H1 (cell line): Measurements from ENCODE around the gene CDH11. TPM values are rescaled to one million over a fixed set of nuclear protein-coding genes. Genes with fewer than 3 reads are reported as not detected.

Source experiments
- CTCF ChIA-PET: fragments of 300-600 bp; sonication (Branson Sonifier 250); formaldehyde crosslinking; loops from one replicate; lab custom pipeline; 2021; ENCODE audit not compliant: partially characterized antibody; lab: Charles Lee
- POLR2A ChIA-PET: fragments of 300-600 bp; sonication (Branson Sonifier 250); formaldehyde crosslinking; loops from one replicate; lab custom pipeline; 2021; ENCODE audit warnings: inconsistent platforms; ENCODE audit not compliant: partially characterized antibody; lab: Charles Lee
- DNase-seq, 2 experiments: peaks; one replicate each; pipeline versions ENCODE4 v3.0.0 to v3.0.0-alpha.2; 2010 to 2022; ENCODE audit warnings: low spot score in 2 of 2, low read depth in 1 of 2, mixed read lengths in 1 of 2
- FAIRE-seq: peaks from 2 replicates; lab custom pipeline; 2011; peaks lifted over from hg19 to GRCh38; lab: Jason Lieb, UNC
- H2AFZ ChIP-seq: 2 replicates; pipeline ENCODE4 v1.8.1; 2012; ENCODE audit warnings: low read length, inconsistent platforms
- H2AK5ac ChIP-seq: 2 replicates; pipeline ENCODE4 v1.6.1; 2013; ENCODE audit warnings: low read depth, low read length
- H2BK120ac ChIP-seq: replicated peaks from 2 replicates; pipeline ENCODE3; 2013; ENCODE audit warnings: low read depth, low read length, inconsistent platforms
- H2BK12ac ChIP-seq: 2 replicates; pipeline ENCODE4 v1.6.1; 2013; ENCODE audit warnings: low read depth, low read length
- H2BK15ac ChIP-seq: 2 replicates; pipeline ENCODE4 v1.6.1; 2013; ENCODE audit warnings: low read length
- H2BK20ac ChIP-seq: 2 replicates; pipeline ENCODE4 v1.6.1; 2013; ENCODE audit warnings: low read length
- H2BK5ac ChIP-seq: 2 replicates; pipeline ENCODE4 v1.6.1; 2013; ENCODE audit warnings: low read depth, low read length
- H3K14ac ChIP-seq: 2 replicates; pipeline ENCODE4 v1.6.1; 2013; ENCODE audit warnings: inconsistent platforms; ENCODE audit not compliant: insufficient read length
- H3K18ac ChIP-seq: 2 replicates; pipeline ENCODE4 v1.6.1; 2013; ENCODE audit warnings: low read length; ENCODE audit errors: extremely low read depth
- H3K23ac ChIP-seq: 2 replicates; pipeline ENCODE4 v1.6.1; 2013; ENCODE audit warnings: inconsistent platforms; ENCODE audit not compliant: insufficient read length
- H3K23me2 ChIP-seq: 2 replicates; pipeline ENCODE4 v1.6.1; 2013; ENCODE audit warnings: low read depth, low read length
- H3K27ac ChIP-seq: 2 replicates; pipeline ENCODE4 v1.6.1; 2011; ENCODE audit warnings: low read depth, low read length, inconsistent platforms
- H3K27me3 ChIP-seq, 4 experiments: replicated peaks in 1 of 4; 1 replicate in 1 of 4; 2 replicates in 3 of 4; pipeline versions ENCODE4 v1.6.1 to v1.8.1; 2011 to 2013; ENCODE audit warnings: low read length in 3 of 4, mild to moderate bottlenecking in 3 of 4, inconsistent platforms in 2 of 4, mixed read lengths in 2 of 4, moderate library complexity in 1 of 4; ENCODE audit not compliant: control insufficient read depth in 3 of 4, insufficient read depth in 3 of 4; ENCODE audit errors: extremely low read depth in 1 of 4
- H3K36me3 ChIP-seq, 4 experiments: 2 replicates each; pipeline versions ENCODE4 v1.6.1 to v1.8.1; 2011 to 2013; ENCODE audit warnings: mild to moderate bottlenecking in 4 of 4, low read length in 3 of 4, moderate library complexity in 2 of 4, control low read depth in 1 of 4, inconsistent platforms in 1 of 4; ENCODE audit not compliant: insufficient read depth in 4 of 4, control insufficient read depth in 2 of 4
- H3K4ac ChIP-seq: replicated peaks from 2 replicates; pipeline ENCODE3; 2013; ENCODE audit warnings: low read length, low read depth, mixed read lengths, inconsistent platforms; ENCODE audit not compliant: insufficient read length
- H3K4me1 ChIP-seq, 4 experiments: replicated peaks in 1 of 4; 1 replicate in 1 of 4; 2 replicates in 3 of 4; pipeline versions ENCODE4 v1.6.1 to v1.8.1; 2011 to 2013; ENCODE audit warnings: low read length in 3 of 4, inconsistent platforms in 2 of 4, mixed read lengths in 1 of 4; ENCODE audit not compliant: insufficient read depth in 4 of 4, control insufficient read depth in 3 of 4
- H3K4me2 ChIP-seq, 2 experiments: 2 replicates each; pipeline versions ENCODE4 v1.6.1 to v1.8.1; 2011 to 2013; ENCODE audit warnings: low read depth in 2 of 2, low read length in 2 of 2, control low read depth in 1 of 2, inconsistent platforms in 1 of 2, mild to moderate bottlenecking in 1 of 2; ENCODE audit not compliant: insufficient read depth in 1 of 2
- H3K4me3 ChIP-seq, 4 experiments: fragments of 200-600, 300-600 bp in 1 of 4; sonication (generic), shearing (Covaris generic), sonication (Bioruptor Twin) in 1 of 4; 2 replicates each; pipeline versions ENCODE4 v1.5.1 to v1.8.1; 2011 to 2016; ENCODE audit warnings: low read length in 4 of 4, low read depth in 3 of 4, control low read depth in 2 of 4, inconsistent platforms in 2 of 4, mild to moderate bottlenecking in 2 of 4, mixed read lengths in 1 of 4, moderate library complexity in 1 of 4; ENCODE audit not compliant: insufficient read depth in 2 of 4; ENCODE audit errors: extremely low read depth in 1 of 4
- H3K56ac ChIP-seq: replicated peaks from 2 replicates; pipeline ENCODE3; 2013; ENCODE audit warnings: low read depth, mild to moderate bottlenecking, mixed read lengths, low read length, inconsistent platforms; ENCODE audit not compliant: insufficient read length
- H3K79me1 ChIP-seq: 2 replicates; pipeline ENCODE4 v1.6.1; 2013; ENCODE audit warnings: low read depth, low read length, control low read depth
- H3K79me2 ChIP-seq, 2 experiments: 2 replicates each; pipeline versions ENCODE4 v1.6.1 to v1.8.1; 2012 to 2013; ENCODE audit warnings: low read length in 2 of 2, mild to moderate bottlenecking in 2 of 2, inconsistent platforms in 1 of 2; ENCODE audit not compliant: insufficient read depth in 2 of 2, control insufficient read depth in 1 of 2
- H3K9ac ChIP-seq, 4 experiments: replicated peaks in 1 of 4; 1 replicate in 1 of 4; 2 replicates in 3 of 4; pipeline versions ENCODE4 v1.6.1 to v1.8.1; 2011 to 2013; ENCODE audit warnings: low read depth in 3 of 4, low read length in 3 of 4, control low read depth in 2 of 4, mild to moderate bottlenecking in 2 of 4, moderate library complexity in 2 of 4, inconsistent platforms in 1 of 4; ENCODE audit errors: extremely low read depth in 1 of 4
- H3K9me3 ChIP-seq, 2 experiments: 2 replicates each; pipeline versions ENCODE4 v1.6.1 to v1.8.1; 2012 to 2013; ENCODE audit warnings: mild to moderate bottlenecking in 2 of 2, moderate library complexity in 2 of 2, control low read depth in 1 of 2, inconsistent platforms in 1 of 2, low read depth in 1 of 2, low read length in 1 of 2, mixed read lengths in 1 of 2; ENCODE audit not compliant: insufficient read depth in 2 of 2
- H4K20me1 ChIP-seq, 2 experiments: replicated peaks in 1 of 2; 2 replicates each; pipeline versions ENCODE3 to v1.8.1; 2011 to 2013; ENCODE audit warnings: inconsistent platforms in 2 of 2, low read length in 2 of 2, mild to moderate bottlenecking in 1 of 2; ENCODE audit not compliant: insufficient read depth in 2 of 2, control insufficient read depth in 1 of 2
- H4K5ac ChIP-seq: 2 replicates; pipeline ENCODE4 v1.6.1; 2013; ENCODE audit warnings: low read length, low read depth, mixed read lengths, inconsistent platforms; ENCODE audit not compliant: insufficient read length
- H4K8ac ChIP-seq: 2 replicates; pipeline ENCODE4 v1.8.0; 2013; ENCODE audit warnings: mild to moderate bottlenecking, moderate library complexity, low read length, inconsistent platforms; ENCODE audit not compliant: insufficient read depth; ENCODE audit errors: extremely low read depth
- H4K91ac ChIP-seq: replicated peaks from 2 replicates; pipeline ENCODE3; 2013; ENCODE audit warnings: low read length, mixed read lengths, inconsistent platforms; ENCODE audit not compliant: insufficient read length
- CHD1 ChIP-seq: IDR thresholded peaks from 2 replicates; pipeline ENCODE4 v1.6.1; 2012; ENCODE audit warnings: low read depth, low read length, improper control_type of control experiment
- EP300 ChIP-seq, 2 experiments: IDR thresholded peaks; 1 replicate in 1 of 2; 2 replicates in 1 of 2; pipeline ENCODE4 v1.6.1; 2011 to 2012; ENCODE audit warnings: low read depth in 2 of 2, low read length in 2 of 2, mild to moderate bottlenecking in 2 of 2, borderline replicate concordance in 1 of 2, inconsistent platforms in 1 of 2, moderate library complexity in 1 of 2
- FOSL1 ChIP-seq: IDR thresholded peaks from 2 replicates; pipeline ENCODE4 v1.6.1; 2011; ENCODE audit warnings: mild to moderate bottlenecking, low read depth, low read length, moderate library complexity; ENCODE audit not compliant: insufficient read depth
- HDAC6 ChIP-seq: IDR thresholded peaks from one replicate; pipeline ENCODE4 v1.7.1; 2012; ENCODE audit warnings: low read depth, mild to moderate bottlenecking, inconsistent platforms, low read length, moderate library complexity
- KDM1A ChIP-seq: fragments of 200-600, 300-600 bp; sonication (generic); IDR thresholded peaks from 2 replicates; pipeline ENCODE4 v1.7.1; 2016; ENCODE audit warnings: mild to moderate bottlenecking, low read length, borderline replicate concordance
- KDM5A ChIP-seq: fragments of 200-600 bp; IDR thresholded peaks from 2 replicates; pipeline ENCODE4 v1.7.1; 2012; ENCODE audit warnings: mild to moderate bottlenecking, low read length, inconsistent platforms, mixed read lengths
- RBBP5 ChIP-seq: IDR thresholded peaks from 2 replicates; pipeline ENCODE4 v1.7.1; 2012; ENCODE audit warnings: low read depth, mild to moderate bottlenecking, inconsistent platforms, low read length, moderate library complexity, borderline replicate concordance
- SAP30 ChIP-seq: fragments of 300-600 bp; sonication (generic); IDR thresholded peaks from 2 replicates; pipeline ENCODE4 v1.7.1; 2012; ENCODE audit warnings: low read length, moderate library complexity, mild to moderate bottlenecking, inconsistent platforms; ENCODE audit not compliant: insufficient read depth, insufficient replicate concordance
- SIX5 ChIP-seq: IDR thresholded peaks from 2 replicates; pipeline ENCODE4 v1.6.1; 2011; ENCODE audit warnings: mild to moderate bottlenecking, low read depth, low read length
- TBP ChIP-seq: IDR thresholded peaks from 2 replicates; pipeline ENCODE4 v1.6.1; 2011; ENCODE audit warnings: low read depth, low read length, improper control_type of control experiment
- WGBS, 2 experiments: shearing (Covaris generic) in 1 of 2; methylation state at CpG; one replicate each; pipeline versions ENCODE4 v1.1.6 to v1.1.7; 2013 to 2015; ENCODE audit warnings: low lambda C conversion rate in 2 of 2, mixed read lengths in 2 of 2, inconsistent platforms in 1 of 2, low coverage in 1 of 2, missing lambda C conversion rate in 1 of 2; ENCODE audit not compliant: insufficient replicate concordance in 2 of 2, insufficient coverage in 1 of 2, insufficient read length in 1 of 2; ENCODE audit errors: extremely low coverage in 1 of 2, missing lambda C conversion rate in 1 of 2; 5-methylcytosine and 5-hydroxymethylcytosine counted together
- polyA plus RNA-seq, 7 experiments: library from polyadenylated mRNA; depleted of rRNA in 3 of 7; stranded (reverse) in 5 of 7; unstranded in 2 of 7; fragments of >200 nt in 5 of 7; fragments of 200-250 nt in 2 of 7; gene quantifications; 1 replicate in 5 of 7; 2 replicates in 1 of 7; 4 replicates in 1 of 7; pipeline versions ENCODE4 v1.2.1 to v1.2.3, GENCODE V29; 2011 to 2013; ENCODE audit warnings: missing spikeins in 2 of 7, mixed read lengths in 2 of 7
- total RNA-seq: library from RNA; stranded (reverse); fragmentation: NEBNext Ultra II Directional; extraction: Animal tissue kit (Norgen Biotek cat#: 25700); gene quantifications from 2 replicates; pipeline ENCODE4 v1.2.1, GENCODE V29; 2021

Gene CDH11
- total and polyA plus RNA-seq, 2 of the 8 experiments (the other 6 are each of a cell fraction or from before 2014, with no cell fraction given): 3.3 to 8.4 TPM

DNA sequence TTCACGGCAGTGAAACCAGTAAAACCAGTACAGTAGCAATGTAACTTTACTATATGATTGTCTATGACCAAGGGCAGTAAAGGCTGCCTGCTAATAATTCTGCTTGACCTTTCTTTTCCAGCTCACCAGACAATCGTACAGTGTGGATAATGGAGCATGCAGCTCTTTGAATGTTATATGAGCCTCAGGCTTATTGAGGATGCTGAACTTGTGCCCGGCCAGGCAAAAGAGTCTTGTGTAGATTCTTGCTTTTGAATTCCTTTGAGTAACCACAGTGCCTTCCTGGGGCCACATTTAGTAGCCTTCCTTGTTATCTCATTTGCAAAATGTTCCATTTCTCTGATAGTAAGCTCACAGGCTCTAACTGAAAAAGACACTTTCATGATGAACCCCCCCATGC is 131.8 kb downstream of the CDH11 start:
- Histone ChIP-seq H3K4ac (no peak overlapping the region), H3K79me2 (no peaks in the 10 kb centered on the region), H3K9ac (no peak overlapping the region), H3K36me3 (no peaks in the 10 kb centered on the region), H2BK12ac (no peak overlapping the region), H3K56ac (no peak overlapping the region), H2BK5ac (no peak overlapping the region), H2BK15ac (no peak overlapping the region), H3K9me3 (no peaks in the 10 kb centered on the region), H2AFZ (no peak overlapping the region), H2AK5ac (no peak overlapping the region), H4K5ac (no peak overlapping the region), H3K4me3 (no peak overlapping the region), H4K8ac (no peak overlapping the region), H2BK120ac (no peak overlapping the region), H3K23ac (no peak overlapping the region), H3K27me3 (no peaks in the 10 kb centered on the region), H3K79me1 (no peaks in the 10 kb centered on the region), H3K4me1 (no peaks in the 10 kb centered on the region), H3K4me2 (no peak overlapping the region), H3K14ac (no peak overlapping the region), H4K20me1 (no peaks in the 10 kb centered on the region), H3K27ac (no peak overlapping the region), H2BK20ac (no peak overlapping the region), H3K18ac (no peak overlapping the region), H4K91ac (no peak overlapping the region), H3K23me2 (no peaks in the 10 kb centered on the region; the same call in 1 of the 2 replicates)
- WGBS, 2 experiments: 93% methylated on average over 3 of the region's 3 CpGs; no CpG with 5 or more reads in 1 of the 2 experiments
- no peak for FAIRE-seq
- ChIA-PET CTCF (interaction anchor here (1.1 kb wide), 1 partner anchor 1629 kb away, joined by 3 read pairs; no protein-coding TSS in a partner anchor), POLR2A (no interaction called here)
- DNase-seq: no peak
- TF ChIP-seq FOSL1 (no peak), EP300 (IDR thresholded peaks at IDR 0.05; ENCODE audit: borderline replicate concordance in 1 of 2, low read depth in 2 of 2, low read length in 2 of 2) (no peak), SIX5 (no peak), TBP (no peak), KDM1A (no peak), SAP30 (no peak), HDAC6 (no peak), CHD1 (no peak), KDM5A (no peak), RBBP5 (no peak)
